Hepatocyte (in vitro differentiated cells): ENCODE measurements around the gene GID8. TPM values are rescaled to one million over a fixed set of nuclear protein-coding genes. Genes with fewer than 3 reads are reported as not detected.

ENCODE experiments used
- DNase-seq: peaks from one replicate; pipeline ENCODE4 v3.0.0-alpha.2; 2016; ENCODE audit warnings: low spot score
- H2AFZ ChIP-seq: fragments of 200-600 bp; sonication (generic); 2 replicates; pipeline ENCODE4 v1.6.0; 2016; ENCODE audit warnings: antibody characterized with exemption, mild to moderate bottlenecking
- H3K27ac ChIP-seq: fragments of 200-600 bp; sonication (generic); 2 replicates; pipeline ENCODE4 v1.5.1; 2016; ENCODE audit warnings: mild to moderate bottlenecking
- H3K27me3 ChIP-seq: fragments of 200-600 bp; sonication (generic); 2 replicates; pipeline ENCODE4 v1.6.1; 2016
- H3K36me3 ChIP-seq: fragments of 200-600 bp; sonication (generic); replicated peaks from 2 replicates; pipeline ENCODE4 v1.5.1; 2016; ENCODE audit warnings: low read depth; ENCODE audit not compliant: insufficient read depth
- H3K4me1 ChIP-seq: fragments of 200-600 bp; sonication (generic); 2 replicates; pipeline ENCODE4 v1.5.1; 2016; ENCODE audit warnings: mild to moderate bottlenecking, moderate library complexity; ENCODE audit not compliant: insufficient read depth
- H3K4me2 ChIP-seq: fragments of 200-600 bp; sonication (generic); 2 replicates; pipeline ENCODE4 v1.6.0; 2016
- H3K4me3 ChIP-seq: fragments of 200-600 bp; sonication (generic); 2 replicates; pipeline ENCODE4 v1.5.1; 2016; ENCODE audit warnings: mild to moderate bottlenecking
- H3K79me2 ChIP-seq: fragments of 200-600 bp; sonication (generic); 2 replicates; pipeline ENCODE4 v1.6.0; 2017; ENCODE audit warnings: mild to moderate bottlenecking
- H3K9me2 ChIP-seq: fragments of 200-600 bp; sonication (generic); replicated peaks from 2 replicates; pipeline ENCODE4 v1.6.0; 2017; ENCODE audit warnings: mild to moderate bottlenecking; ENCODE audit not compliant: insufficient read depth
- H3K9me3 ChIP-seq: fragments of 200-600 bp; sonication (generic); 2 replicates; pipeline ENCODE4 v1.5.1; 2016; ENCODE audit warnings: low read depth, mild to moderate bottlenecking
- H4K20me1 ChIP-seq: fragments of 200-600 bp; sonication (generic); 2 replicates; pipeline ENCODE4 v1.6.0; 2016; ENCODE audit warnings: mild to moderate bottlenecking; ENCODE audit not compliant: insufficient read depth, poor library complexity, severe bottlenecking
- CTCF ChIP-seq: fragments of 200-600 bp; sonication (generic); IDR thresholded peaks from 2 replicates; pipeline ENCODE4 v1.5.1; 2016; ENCODE audit warnings: antibody characterized with exemption, mild to moderate bottlenecking; ENCODE audit not compliant: poor library complexity
- EZH2 ChIP-seq: fragments of 200-600 bp; sonication (generic); IDR thresholded peaks from 2 replicates; pipeline ENCODE4 v1.6.1; 2016; ENCODE audit warnings: antibody characterized with exemption, mild to moderate bottlenecking, borderline replicate concordance
- EZH2phosphoT487 ChIP-seq: fragments of 200-600 bp; sonication (generic); IDR thresholded peaks from one replicate; pipeline ENCODE4 v1.6.1; 2018; ENCODE audit warnings: antibody characterized with exemption, mild to moderate bottlenecking, low read depth, moderate library complexity; ENCODE audit not compliant: unreplicated experiment, severe bottlenecking
- WGBS: methylation state at CpG from one replicate; pipeline ENCODE4 v1.1.6; 2016; ENCODE audit warnings: low lambda C conversion rate; ENCODE audit errors: missing lambda C conversion rate; 5-methylcytosine and 5-hydroxymethylcytosine counted together
- polyA plus RNA-seq: library from polyadenylated mRNA; unstranded; fragments of >200 nt; fragmentation: Nextera tagmentation; extraction: Ambion mirVana; gene quantifications from 2 replicates; pipeline ENCODE4 v1.2.1, GENCODE V29; 2016
- total RNA-seq: library from RNA; depleted of rRNA; stranded (reverse); fragments of >200 nt; gene quantifications from 2 replicates; pipeline ENCODE4 v1.2.3, GENCODE V29; 2014

The GID8 gene
- total and polyA plus RNA-seq, 2 experiments from 2014 or later, result 16.5 to 35.4 TPM

GRCh38 chr20:62929051-62929538 is 8.9 kb upstream of the GID8 start:
- DNase-seq, result peak; percentile 83
- Histone ChIP-seq H3K9me3 (no peaks in the 10 kb centered on the region), H3K4me2 (peak overlapping the region; percentile 93), H3K27me3 (no peaks in the 10 kb centered on the region), H3K36me3 (no peaks in the 10 kb centered on the region), H2AFZ (peak overlapping the region; percentile 52), H4K20me1 (peaks cover 45% of the 10 kb centered on the region), H3K9me2 (no peaks in the 10 kb centered on the region), H3K4me1 (peaks cover 27% of the 10 kb centered on the region), H3K79me2 (peaks cover 92% of the 10 kb centered on the region), H3K4me3 (peak overlapping the region; percentile 62), H3K27ac (peak overlapping the region; percentile 98)
- WGBS, result 3% methylated on average over 29 of the region's 44 CpGs
- TF ChIP-seq CTCF, result no peak
- no peak for TF ChIP-seq EZH2phosphoT487
- no peak for TF ChIP-seq EZH2

- Histone ChIP-seq H4K20me1 (peaks cover 41% of the 10 kb centered on the region), H3K79me2 (peaks cover 96% of the 10 kb centered on the region), H3K27ac (no peak overlapping the region), H3K9me3 (no peaks in the 10 kb centered on the region), H3K36me3 (no peaks in the 10 kb centered on the region), H3K4me1 (peaks cover 26% of the 10 kb centered on the region), H3K4me2 (no peak overlapping the region), H3K4me3 (no peak overlapping the region), H2AFZ (no peak overlapping the region), H3K9me2 (no peaks in the 10 kb centered on the region), H3K27me3 (no peaks in the 10 kb centered on the region)
- DNase-seq, result no peak
- TF ChIP-seq EZH2, result no peak
- TF ChIP-seq EZH2phosphoT487, result no peak
- TF ChIP-seq CTCF, result no peak
- WGBS, result 89% methylated on average over 9 of the region's 9 CpGs
These were observed 6.5 kb upstream of the GID8 start for GRCh38 chr20:62931464-62931863.

- Histone ChIP-seq H4K20me1 (peaks cover 43% of the 10 kb centered on the region), H3K79me2 (peaks cover 87% of the 10 kb centered on the region), H3K4me1 (peaks cover 9% of the 10 kb centered on the region), H3K27me3 (no peaks in the 10 kb centered on the region), H3K27ac (no peak overlapping the region), H2AFZ (no peak overlapping the region), H3K9me2 (no peaks in the 10 kb centered on the region), H3K36me3 (no peaks in the 10 kb centered on the region), H3K9me3 (no peaks in the 10 kb centered on the region), H3K4me3 (no peak overlapping the region), H3K4me2 (no peak overlapping the region)
- WGBS, result 55% methylated on average over 3 of the region's 3 CpGs
- no peak for TF ChIP-seq EZH2
- TF ChIP-seq CTCF, result no peak
- no peak for TF ChIP-seq EZH2phosphoT487
- no peak for DNase-seq
These were observed 4.0 kb upstream of the GID8 start for GRCh38 chr20:62933966-62934365.
